GM12878 (cell line): ENCODE results near the gene TANC1. TPM values are rescaled to one million over a fixed set of nuclear protein-coding genes. Genes with fewer than 3 reads are reported as not detected.

Experiments
- ELK1 ChIP-seq: IDR thresholded peaks from 2 replicates; pipeline ENCODE4 v1.6.1; 2012; ENCODE audit warnings: low read depth, low read length, improper control_type of control experiment
- ESRRA ChIP-seq: IDR thresholded peaks from 2 replicates; pipeline ENCODE4 v1.6.1; 2012; ENCODE audit warnings: mild to moderate bottlenecking, low read length, improper control_type of control experiment
- JUNB ChIP-seq: IDR thresholded peaks from 2 replicates; pipeline ENCODE4 v1.6.1; 2016; ENCODE audit warnings: antibody characterized with exemption, mild to moderate bottlenecking
- YBX1 ChIP-seq: fragments of 450-650 bp; IDR thresholded peaks from 2 replicates; pipeline ENCODE4 v1.6.1; 2016; ENCODE audit warnings: antibody characterized with exemption
- polyA plus RNA-seq, 11 experiments: library from polyadenylated mRNA; depleted of rRNA in 4 of 11; unstranded in 6 of 11; stranded (reverse) in 5 of 11; fragments of >200 nt; fragmentation: Nextera tagmentation in 4 of 11; fragmentation: Illumina TruSeq in 1 of 11; extraction: Ambion mirVana in 4 of 11; extraction: Trizol in 1 of 11; gene quantifications; 1 replicate in 1 of 11; 2 replicates in 10 of 11; pipeline versions ENCODE4 v1.2.1 to v1.2.3, GENCODE V29; 2011 to 2016; ENCODE audit warnings: inconsistent platforms in 2 of 11, missing spikeins in 2 of 11, low read depth in 1 of 11
- total RNA-seq, 4 experiments: library from RNA; depleted of rRNA in 3 of 4; stranded (reverse); fragments of >200 nt in 3 of 4; fragmentation: Illumina TruSeq in 1 of 4; extraction: Trizol in 1 of 4; gene quantifications; 2 replicates each; pipeline versions ENCODE4 v1.2.1 to v1.2.3, GENCODE V29; 2013 to 2021
- TF ChIP-seq, protein P1 (sequence below): fragments of 450-650 bp; IDR thresholded peaks from 2 replicates; pipeline ENCODE4 v1.6.1; 2016; ENCODE audit warnings: mild to moderate bottlenecking, moderate library complexity, borderline replicate concordance
- TF ChIP-seq, protein P2 (sequence below): fragments of 150-350 bp; IDR thresholded peaks from 2 replicates; pipeline ENCODE4 v1.6.1; 2016; ENCODE audit warnings: low read depth, low read length

Gene TANC1
- total and polyA plus RNA-seq, 10 of the 15 experiments (the other 5 are each of a cell fraction or from before 2014, with no cell fraction given) = 0.05 to 5.0 (median 0.34) TPM

- TF ChIP-seq, protein P1, sequence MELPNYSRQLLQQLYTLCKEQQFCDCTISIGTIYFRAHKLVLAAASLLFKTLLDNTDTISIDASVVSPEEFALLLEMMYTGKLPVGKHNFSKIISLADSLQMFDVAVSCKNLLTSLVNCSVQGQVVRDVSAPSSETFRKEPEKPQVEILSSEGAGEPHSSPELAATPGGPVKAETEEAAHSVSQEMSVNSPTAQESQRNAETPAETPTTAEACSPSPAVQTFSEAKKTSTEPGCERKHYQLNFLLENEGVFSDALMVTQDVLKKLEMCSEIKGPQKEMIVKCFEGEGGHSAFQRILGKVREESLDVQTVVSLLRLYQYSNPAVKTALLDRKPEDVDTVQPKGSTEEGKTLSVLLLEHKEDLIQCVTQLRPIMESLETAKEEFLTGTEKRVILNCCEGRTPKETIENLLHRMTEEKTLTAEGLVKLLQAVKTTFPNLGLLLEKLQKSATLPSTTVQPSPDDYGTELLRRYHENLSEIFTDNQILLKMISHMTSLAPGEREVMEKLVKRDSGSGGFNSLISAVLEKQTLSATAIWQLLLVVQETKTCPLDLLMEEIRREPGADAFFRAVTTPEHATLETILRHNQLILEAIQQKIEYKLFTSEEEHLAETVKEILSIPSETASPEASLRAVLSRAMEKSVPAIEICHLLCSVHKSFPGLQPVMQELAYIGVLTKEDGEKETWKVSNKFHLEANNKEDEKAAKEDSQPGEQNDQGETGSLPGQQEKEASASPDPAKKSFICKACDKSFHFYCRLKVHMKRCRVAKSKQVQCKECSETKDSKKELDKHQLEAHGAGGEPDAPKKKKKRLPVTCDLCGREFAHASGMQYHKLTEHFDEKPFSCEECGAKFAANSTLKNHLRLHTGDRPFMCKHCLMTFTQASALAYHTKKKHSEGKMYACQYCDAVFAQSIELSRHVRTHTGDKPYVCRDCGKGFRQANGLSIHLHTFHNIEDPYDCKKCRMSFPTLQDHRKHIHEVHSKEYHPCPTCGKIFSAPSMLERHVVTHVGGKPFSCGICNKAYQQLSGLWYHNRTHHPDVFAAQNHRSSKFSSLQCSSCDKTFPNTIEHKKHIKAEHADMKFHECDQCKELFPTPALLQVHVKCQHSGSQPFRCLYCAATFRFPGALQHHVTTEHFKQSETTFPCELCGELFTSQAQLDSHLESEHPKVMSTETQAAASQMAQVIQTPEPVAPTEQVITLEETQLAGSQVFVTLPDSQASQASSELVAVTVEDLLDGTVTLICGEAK = no peak
- TF ChIP-seq YBX1 (no peak), ESRRA (no peak), JUNB (no peak), ELK1 (no peak)
- TF ChIP-seq, protein P2, sequence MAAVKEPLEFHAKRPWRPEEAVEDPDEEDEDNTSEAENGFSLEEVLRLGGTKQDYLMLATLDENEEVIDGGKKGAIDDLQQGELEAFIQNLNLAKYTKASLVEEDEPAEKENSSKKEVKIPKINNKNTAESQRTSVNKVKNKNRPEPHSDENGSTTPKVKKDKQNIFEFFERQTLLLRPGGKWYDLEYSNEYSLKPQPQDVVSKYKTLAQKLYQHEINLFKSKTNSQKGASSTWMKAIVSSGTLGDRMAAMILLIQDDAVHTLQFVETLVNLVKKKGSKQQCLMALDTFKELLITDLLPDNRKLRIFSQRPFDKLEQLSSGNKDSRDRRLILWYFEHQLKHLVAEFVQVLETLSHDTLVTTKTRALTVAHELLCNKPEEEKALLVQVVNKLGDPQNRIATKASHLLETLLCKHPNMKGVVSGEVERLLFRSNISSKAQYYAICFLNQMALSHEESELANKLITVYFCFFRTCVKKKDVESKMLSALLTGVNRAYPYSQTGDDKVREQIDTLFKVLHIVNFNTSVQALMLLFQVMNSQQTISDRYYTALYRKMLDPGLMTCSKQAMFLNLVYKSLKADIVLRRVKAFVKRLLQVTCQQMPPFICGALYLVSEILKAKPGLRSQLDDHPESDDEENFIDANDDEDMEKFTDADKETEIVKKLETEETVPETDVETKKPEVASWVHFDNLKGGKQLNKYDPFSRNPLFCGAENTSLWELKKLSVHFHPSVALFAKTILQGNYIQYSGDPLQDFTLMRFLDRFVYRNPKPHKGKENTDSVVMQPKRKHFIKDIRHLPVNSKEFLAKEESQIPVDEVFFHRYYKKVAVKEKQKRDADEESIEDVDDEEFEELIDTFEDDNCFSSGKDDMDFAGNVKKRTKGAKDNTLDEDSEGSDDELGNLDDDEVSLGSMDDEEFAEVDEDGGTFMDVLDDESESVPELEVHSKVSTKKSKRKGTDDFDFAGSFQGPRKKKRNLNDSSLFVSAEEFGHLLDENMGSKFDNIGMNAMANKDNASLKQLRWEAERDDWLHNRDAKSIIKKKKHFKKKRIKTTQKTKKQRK = no peak
- TF ChIP-seq, all 136 proteins: peak for 0
Observed at GRCh38 chr2:158932131-158932645, 36.3 kb upstream of the TANC1 start (continued).
